Chondrocyte (in vitro differentiated cells): Measurements from ENCODE around the gene DAZAP1. TPM values are rescaled to one million over a fixed set of nuclear protein-coding genes. Genes with fewer than 3 reads are reported as not detected.
"Not testable (repeated sequence)": the region's sequence is repeated elsewhere in the genome, so short reads cannot be mapped to it uniquely, and the experiment has no call there.

ENCODE experiments used
- DNase-seq: peaks from one replicate; pipeline ENCODE4 v3.0.0; 2021; ENCODE audit warnings: mixed read lengths, low spot score
- H3K27ac Mint-ChIP-seq: one replicate; pipeline ENCODE4 v1.8.0; 2021; ENCODE audit warnings: mild to moderate bottlenecking, moderate library complexity, mixed read lengths; ENCODE audit not compliant: unreplicated experiment
- H3K27me3 Mint-ChIP-seq: 2 replicates; pipeline ENCODE4 v1.8.0; 2021; ENCODE audit warnings: low read depth, mixed read lengths
- H3K36me3 Mint-ChIP-seq: 2 replicates; pipeline ENCODE4 v1.8.0; 2021; ENCODE audit warnings: low read depth, mixed read lengths
- H3K4me1 Mint-ChIP-seq: 2 replicates; pipeline ENCODE4 v1.8.0; 2021; ENCODE audit warnings: low read depth, mild to moderate bottlenecking, mixed read lengths
- H3K4me3 Mint-ChIP-seq: one replicate; pipeline ENCODE4 v1.8.0; 2021; ENCODE audit warnings: mild to moderate bottlenecking, moderate library complexity, mixed read lengths; ENCODE audit not compliant: unreplicated experiment
- H3K9me3 Mint-ChIP-seq: 2 replicates; pipeline ENCODE4 v1.8.0; 2021; ENCODE audit warnings: low read depth, mixed read lengths
- total RNA-seq: library from RNA; stranded (reverse); gene quantifications from 3 replicates; pipeline ENCODE4 v1.2.1, GENCODE V29; 2021
- TF ChIP-seq, protein P1 (sequence below): fragments of 200-600 bp; sonication (generic); IDR thresholded peaks from 2 replicates; pipeline ENCODE4 v1.5.0; 2021; ENCODE audit warnings: antibody characterized with exemption, mild to moderate bottlenecking, moderate library complexity

DAZAP1 gene
- total RNA-seq, 1 donor from 2014 or later, result 88.0 TPM

GRCh38 chr19:1475751-1476437, 68.5 kb downstream of the DAZAP1 start:
- no peak for DNase-seq

GRCh38 chr19:1477056-1477455, 69.7 kb downstream of the DAZAP1 start:
- DNase-seq, H3K27ac Mint-ChIP-seq, H3K36me3 Mint-ChIP-seq, H3K27me3 Mint-ChIP-seq, H3K9me3 Mint-ChIP-seq: not testable (repeated sequence)
- Mint-ChIP-seq H3K4me1 (peaks cover 16% of the 10 kb centered on the region), H3K4me3 (peak overlapping the region; percentile 52)

More at GRCh38 chr19:1475751-1476437, 68.5 kb downstream of the DAZAP1 start:
- H3K27me3 Mint-ChIP-seq, result no peaks in the 10 kb centered on the region
- H3K36me3 Mint-ChIP-seq, result peaks cover 4% of the 10 kb centered on the region
- H3K9me3 Mint-ChIP-seq, result no peaks in the 10 kb centered on the region
- TF ChIP-seq, protein P1, sequence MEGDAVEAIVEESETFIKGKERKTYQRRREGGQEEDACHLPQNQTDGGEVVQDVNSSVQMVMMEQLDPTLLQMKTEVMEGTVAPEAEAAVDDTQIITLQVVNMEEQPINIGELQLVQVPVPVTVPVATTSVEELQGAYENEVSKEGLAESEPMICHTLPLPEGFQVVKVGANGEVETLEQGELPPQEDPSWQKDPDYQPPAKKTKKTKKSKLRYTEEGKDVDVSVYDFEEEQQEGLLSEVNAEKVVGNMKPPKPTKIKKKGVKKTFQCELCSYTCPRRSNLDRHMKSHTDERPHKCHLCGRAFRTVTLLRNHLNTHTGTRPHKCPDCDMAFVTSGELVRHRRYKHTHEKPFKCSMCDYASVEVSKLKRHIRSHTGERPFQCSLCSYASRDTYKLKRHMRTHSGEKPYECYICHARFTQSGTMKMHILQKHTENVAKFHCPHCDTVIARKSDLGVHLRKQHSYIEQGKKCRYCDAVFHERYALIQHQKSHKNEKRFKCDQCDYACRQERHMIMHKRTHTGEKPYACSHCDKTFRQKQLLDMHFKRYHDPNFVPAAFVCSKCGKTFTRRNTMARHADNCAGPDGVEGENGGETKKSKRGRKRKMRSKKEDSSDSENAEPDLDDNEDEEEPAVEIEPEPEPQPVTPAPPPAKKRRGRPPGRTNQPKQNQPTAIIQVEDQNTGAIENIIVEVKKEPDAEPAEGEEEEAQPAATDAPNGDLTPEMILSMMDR, result no peak
- no peak overlapping the region for H3K27ac Mint-ChIP-seq
- peaks cover 19% of the 10 kb centered on the region for H3K4me1 Mint-ChIP-seq
- no peak overlapping the region for H3K4me3 Mint-ChIP-seq

- Mint-ChIP-seq H3K9me3 (no peaks in the 10 kb centered on the region), H3K27ac (peak within 1 kb of the TSS; percentile 97), H3K4me3 (peak within 1 kb of the TSS; percentile 98), H3K36me3 (peaks cover 3% of the 10 kb centered on the region), H3K27me3 (no peaks in the 10 kb centered on the region), H3K4me1 (peaks cover 16% of the 10 kb centered on the region)
- TF ChIP-seq, protein P1, result peak; percentile 28
- DNase-seq, result peak; percentile 98
Measured at GRCh38 chr19:1478934-1479707, 71.7 kb downstream of the DAZAP1 start, which contains the start of gene C19orf25. Gene C19orf25 (minus strand): TSS chr19:1479215. CDS start chr19:1478903, 312 bp downstream.

GRCh38 chr19:1481224-1481892, 74.0 kb downstream of the DAZAP1 start:
- no peaks in the 10 kb centered on the region for H3K27me3 Mint-ChIP-seq
- H3K9me3 Mint-ChIP-seq, result no peaks in the 10 kb centered on the region
- peaks cover 16% of the 10 kb centered on the region for H3K4me1 Mint-ChIP-seq
- H3K27ac Mint-ChIP-seq, result no peak overlapping the region
- DNase-seq, result no peak
- TF ChIP-seq, protein P1, result no peak
- H3K4me3 Mint-ChIP-seq, result no peak overlapping the region
- peaks cover 3% of the 10 kb centered on the region for H3K36me3 Mint-ChIP-seq

GRCh38 chr19:1481893-1482360, 74.5 kb downstream of the DAZAP1 start:
- H3K4me1 Mint-ChIP-seq, result peaks cover 16% of the 10 kb centered on the region
- no peaks in the 10 kb centered on the region for H3K27me3 Mint-ChIP-seq
- TF ChIP-seq, protein P1, result no peak
- H3K9me3 Mint-ChIP-seq, result no peaks in the 10 kb centered on the region
- H3K27ac Mint-ChIP-seq, result no peak overlapping the region
- H3K36me3 Mint-ChIP-seq, result peaks cover 3% of the 10 kb centered on the region
- DNase-seq, result peak; percentile 94
- no peak overlapping the region for H3K4me3 Mint-ChIP-seq
